GM18858 (cell line): ENCODE data around the gene GRHL3.

ENCODE experiments used
- ATAC-seq: cut with Tn5 transposase; IDR thresholded peaks from one replicate; pipeline ENCODE4 v1.9.1; 2021; ENCODE audit not compliant: unreplicated experiment

Gene GRHL3

GRCh38 chr1:24366707-24367106, 47.5 kb downstream of the GRHL3 start:
- ATAC-seq = no peak

- no peak for ATAC-seq
Observed at GRCh38 chr1:24369199-24369598, 50.0 kb downstream of the GRHL3 start.

DNA sequence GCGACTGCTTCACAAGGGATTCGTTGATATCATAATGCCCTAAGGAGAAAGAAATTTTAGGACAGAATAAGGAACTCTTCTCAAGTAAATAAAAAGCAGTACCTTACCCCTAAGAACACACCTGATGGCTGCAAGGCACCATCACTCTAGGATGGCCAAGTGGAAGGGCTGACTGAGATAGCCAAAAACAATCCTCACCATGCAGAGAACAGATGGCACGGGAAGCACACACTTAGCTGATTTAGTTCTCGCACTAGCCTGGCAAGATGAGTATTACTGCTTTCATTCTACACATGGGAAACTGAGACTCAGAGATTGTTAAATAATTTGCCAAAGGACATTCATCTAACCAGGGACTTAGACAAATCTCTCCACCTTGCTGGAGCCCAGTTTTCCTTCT, 50.6 kb downstream of the GRHL3 start:
- no peak for ATAC-seq

DNA sequence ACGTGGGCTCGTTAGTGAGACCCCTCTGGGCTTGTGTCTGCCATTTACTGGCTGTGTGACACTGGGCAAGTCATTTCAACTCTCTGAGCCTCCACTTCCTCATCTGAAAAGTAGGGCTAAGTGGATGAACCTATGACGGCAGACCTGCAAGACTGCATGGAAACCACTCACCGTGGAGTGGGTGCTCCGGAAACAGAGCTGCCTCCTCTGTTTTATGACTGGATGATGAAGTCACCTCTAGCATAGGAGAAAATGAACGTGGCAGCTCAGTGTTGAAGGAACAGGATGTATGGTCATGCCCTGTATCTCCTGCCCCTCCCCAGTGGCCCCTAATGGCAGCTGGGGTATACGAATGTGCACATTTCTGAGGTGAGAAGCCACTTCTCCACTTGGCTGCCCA, 53.9 kb downstream of the GRHL3 start:
- no peak for ATAC-seq

DNA sequence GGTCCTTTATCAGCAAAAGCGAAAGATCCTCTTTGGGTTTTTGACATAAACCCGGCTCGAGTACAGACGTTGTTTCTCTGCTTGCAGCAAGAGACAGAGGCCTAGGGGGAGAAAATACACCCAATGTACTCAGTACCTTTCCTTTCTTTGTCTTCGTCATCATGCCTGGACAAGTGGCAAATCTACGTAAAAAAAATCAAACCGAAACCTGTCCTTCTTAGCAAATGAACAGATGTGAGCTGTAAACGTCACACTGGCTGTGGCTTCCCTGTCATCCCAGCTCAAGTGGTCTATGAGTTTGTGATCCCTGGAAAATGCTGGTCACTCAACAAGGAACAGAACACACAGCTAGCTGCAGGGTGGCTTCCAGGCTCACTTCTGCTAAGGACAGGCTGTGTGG, 54.6 kb downstream of the GRHL3 start:
- no peak for ATAC-seq

GRCh38 chr1:24374891-24375786, 56.0 kb downstream of the GRHL3 start:
- no peak for ATAC-seq

DNA sequence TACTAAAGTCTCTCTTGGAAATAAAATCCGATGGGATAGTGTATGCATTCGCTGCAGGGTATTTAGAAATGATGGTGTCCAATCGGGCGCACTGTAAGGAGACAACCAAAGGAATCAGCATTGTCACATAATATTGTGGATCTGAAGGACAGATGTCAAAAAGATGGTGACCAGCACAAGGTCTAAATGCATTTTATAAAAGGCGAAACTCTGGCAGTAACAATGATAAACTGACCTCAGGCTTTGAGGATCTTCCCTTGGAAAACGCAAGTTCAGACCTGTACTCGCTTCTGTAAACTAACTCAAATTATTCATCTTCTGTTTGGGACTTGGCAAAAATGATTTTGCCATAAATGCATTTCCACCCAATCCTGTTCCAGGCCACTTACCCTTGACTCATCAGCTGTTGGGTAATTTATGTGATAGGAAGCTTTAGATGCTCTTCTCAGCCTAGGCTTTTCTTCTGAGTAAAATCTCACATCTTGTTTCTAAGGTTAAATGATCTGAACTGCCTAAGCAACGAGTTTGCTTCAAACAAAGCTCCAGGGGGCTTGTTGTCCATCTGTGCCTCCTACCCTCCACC, 60.7 kb downstream of the GRHL3 start:
- ATAC-seq = no peak

DNA sequence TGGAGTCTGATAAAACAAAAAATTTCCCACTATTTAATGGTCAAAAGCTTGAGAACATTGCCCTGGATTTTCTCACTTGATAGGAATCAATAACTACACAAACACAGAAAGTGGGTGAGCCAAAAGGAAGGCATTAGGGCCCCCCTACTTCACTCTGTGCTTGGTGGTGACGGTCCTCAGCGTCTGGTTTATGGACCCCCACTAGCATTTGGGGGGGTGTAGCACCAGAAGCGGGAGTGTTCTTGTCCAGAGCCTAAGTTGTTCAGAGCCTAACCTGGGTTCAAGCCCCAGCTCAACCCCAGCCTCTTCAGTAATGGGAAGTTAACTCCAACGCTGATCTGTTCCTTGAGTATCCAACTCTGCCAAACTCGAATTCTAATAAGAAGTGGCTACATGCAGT, 61.4 kb downstream of the GRHL3 start:
- ATAC-seq = no peak

DNA sequence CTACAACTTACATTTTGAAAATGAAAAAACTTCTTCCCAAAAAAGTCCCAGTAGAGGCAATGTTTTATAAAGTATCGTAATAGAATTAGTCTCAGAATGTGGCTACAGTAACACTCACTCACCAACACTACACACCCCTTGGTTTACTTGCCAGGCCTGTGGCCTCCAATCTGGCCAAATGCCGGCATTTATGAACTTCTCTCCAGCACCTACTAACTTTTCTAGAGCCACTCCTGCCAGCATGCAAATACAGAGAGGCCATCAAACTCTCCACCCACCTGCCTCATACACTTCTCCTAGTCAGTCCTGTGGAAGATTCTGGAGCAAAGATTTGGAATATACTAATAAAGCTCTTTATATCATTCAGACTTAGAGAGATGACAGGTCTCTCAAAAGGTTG, 62.1 kb downstream of the GRHL3 start:
- no peak for ATAC-seq

DNA sequence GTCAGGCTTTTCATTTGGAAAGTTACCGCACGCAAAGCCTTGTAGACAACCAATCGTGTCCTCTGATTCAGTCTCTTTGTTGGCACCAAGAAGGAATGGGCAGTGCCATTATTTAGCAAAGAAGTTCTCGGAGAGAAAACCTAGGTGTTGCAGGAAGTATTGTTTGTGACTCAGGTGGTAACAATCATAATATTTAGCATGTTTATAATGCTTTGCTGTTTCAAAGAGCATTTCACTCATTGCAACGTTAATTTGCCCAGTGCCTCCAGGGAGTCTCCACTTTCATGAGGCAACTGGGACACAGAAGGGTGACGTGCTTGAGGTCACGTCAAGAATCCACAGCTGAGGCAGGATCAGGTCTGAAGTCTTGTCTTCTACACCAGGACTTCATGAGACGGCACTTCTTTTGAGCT, 63.0 kb downstream of the GRHL3 start:
- ATAC-seq = no peak

DNA sequence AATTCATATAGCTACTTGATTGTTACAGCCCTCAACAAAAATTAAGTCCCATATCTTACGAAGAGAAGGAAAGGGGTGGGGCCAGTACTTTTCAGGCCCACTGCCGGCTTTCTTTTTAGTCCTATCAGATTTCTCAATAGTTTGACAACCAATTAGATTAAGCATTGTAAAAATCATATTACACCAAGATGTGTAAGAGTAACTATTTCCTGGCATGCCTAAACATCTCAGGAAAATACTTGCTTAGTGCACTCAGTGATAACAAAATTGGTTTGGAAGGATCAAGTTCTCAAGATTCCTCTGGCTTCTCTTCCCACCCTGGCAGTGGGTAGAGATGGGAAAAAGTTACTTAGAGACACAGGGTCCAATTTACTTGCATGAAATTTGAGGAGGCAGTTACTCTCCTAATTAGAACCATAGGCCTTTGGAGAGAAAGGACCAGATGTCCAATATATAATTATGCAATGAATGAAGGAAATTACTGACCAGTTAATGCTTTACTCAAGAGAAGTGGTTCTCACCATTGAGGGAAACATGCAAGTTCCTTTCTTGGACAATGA, 64.3 kb downstream of the GRHL3 start:
- ATAC-seq = no peak

DNA sequence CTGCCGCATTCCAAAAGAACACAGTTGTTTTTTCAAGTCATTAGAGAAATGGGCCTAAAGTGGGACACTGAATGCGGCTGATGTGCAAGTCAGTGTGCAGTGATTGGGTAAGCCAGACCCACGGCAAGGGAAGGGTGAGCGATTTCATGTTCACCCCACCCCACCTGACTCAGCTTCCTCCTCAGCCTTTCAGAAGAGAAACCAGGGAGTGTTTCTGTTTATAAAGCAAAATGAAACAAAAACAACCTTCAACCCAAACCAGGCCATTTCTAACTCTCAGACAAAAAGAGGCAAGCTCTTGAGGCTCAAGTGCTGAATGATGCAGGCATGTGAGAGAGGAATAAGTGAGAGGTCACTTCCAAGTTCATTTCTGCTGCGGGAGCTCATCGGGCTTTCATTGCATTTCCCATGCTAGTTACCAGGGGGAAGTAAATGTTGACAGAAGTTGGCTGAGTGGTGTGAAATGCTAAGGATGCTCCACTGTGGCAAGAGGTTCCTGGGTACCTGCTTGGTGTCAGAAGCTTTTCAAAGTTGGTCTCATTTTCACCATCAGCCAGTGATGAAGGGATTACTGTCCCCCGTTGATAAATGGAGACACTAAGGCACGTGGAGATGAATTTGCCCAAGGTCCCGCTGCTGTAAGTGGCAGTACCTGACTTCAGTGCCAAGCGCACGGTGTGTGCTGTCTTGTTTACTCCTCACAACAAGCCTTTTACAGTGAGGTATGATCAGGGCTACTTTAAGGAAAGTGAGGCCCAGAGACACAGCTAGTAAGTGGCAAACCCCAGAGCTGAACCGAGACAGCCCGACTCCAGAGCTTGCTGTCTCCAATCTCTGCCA, 65.3 kb downstream of the GRHL3 start:
- no peak for ATAC-seq

GRCh38 chr1:24385160-24385940, 66.2 kb downstream of the GRHL3 start:
- no peak for ATAC-seq

DNA sequence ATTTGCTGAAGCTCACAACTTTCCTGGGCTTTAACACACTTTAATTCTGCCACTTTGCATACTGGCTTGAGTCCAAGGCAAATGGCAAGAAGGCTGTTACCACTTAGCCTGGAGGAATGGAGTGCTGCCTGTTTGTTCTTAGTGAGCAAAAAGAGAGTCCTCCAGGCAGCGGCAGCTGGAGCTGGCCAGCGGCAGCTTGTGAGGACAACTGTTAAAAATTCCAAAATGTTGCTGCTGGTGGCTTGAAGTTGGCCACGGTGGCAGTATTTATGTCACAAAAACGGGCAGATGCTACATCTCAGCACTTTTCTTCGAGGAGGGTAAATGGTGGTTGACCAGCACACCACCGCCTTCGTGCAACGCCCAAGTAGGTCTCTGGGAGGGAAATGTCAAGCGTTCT, 67.1 kb downstream of the GRHL3 start:
- no peak for ATAC-seq

DNA sequence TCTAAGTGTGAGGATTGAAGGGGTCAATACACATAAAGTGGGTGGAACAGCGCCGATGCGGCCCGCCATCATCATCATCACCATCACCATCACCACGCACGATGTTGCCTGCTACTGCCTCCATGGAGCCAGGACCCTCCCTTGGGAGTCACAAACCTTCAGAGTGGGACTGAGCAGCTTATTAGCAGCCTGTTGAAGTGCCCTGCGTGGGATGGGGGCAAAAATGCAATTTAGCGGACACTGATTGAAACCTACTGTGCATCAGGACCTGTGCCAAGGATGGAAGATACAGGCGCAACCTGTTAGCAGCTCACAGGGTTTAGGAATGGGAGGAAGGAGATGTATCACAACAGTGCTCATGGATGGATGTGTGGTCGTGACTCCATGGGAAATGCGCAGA, 67.8 kb downstream of the GRHL3 start:
- ATAC-seq = no peak

DNA sequence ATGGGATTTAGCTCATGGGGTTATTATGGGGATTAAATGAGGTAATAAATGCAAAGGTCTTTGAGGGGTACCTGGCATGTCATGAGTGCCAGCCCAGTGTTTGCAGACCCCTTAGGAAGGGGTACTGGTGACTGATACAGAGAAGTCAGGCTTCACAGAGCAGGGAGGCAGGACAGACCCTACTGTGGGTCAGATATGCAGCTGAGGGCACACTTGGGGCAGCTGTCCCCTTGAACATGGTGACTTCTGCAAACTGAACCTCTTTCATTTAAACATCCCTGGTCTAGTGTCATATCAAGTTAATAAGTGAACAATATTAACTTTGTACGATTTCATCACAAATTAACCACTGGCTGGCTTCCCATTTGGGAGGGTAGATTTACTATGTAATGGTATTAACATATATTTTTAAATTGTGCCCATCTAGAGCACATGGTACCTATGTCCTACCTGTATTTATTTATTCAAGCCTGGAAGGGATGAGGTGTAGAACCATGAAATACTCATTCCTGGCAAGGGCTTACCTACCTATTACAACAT, 68.5 kb downstream of the GRHL3 start:
- no peak for ATAC-seq

DNA sequence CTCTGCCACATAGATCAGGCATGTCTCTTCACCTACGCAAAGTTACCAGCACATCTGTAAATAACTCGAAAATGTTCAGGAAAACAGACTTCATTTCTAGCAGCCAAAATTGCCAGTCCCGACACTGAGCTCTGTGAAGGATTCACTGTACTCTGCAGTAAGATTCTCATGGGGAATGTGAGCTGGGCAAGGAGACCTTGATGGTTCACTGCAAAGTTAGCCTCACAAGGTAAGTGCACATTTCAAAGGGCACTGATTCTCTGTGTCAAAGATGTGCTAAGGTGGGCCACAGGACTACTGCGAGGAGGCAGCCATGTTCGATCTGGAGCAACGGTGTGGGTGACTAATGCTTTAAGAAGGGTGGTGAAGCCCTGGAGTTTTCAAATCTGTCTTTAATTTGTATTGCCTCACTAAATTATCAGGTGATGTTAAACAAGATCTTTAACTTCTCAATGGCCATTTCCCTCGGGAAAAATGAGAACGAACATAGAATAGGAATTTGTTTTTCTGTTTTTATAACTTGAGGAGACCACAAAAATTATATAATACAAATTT, 69.3 kb downstream of the GRHL3 start:
- no peak for ATAC-seq

- ATAC-seq = no peak
Observed at GRCh38 chr1:24389231-24389678, 70.1 kb downstream of the GRHL3 start.

DNA sequence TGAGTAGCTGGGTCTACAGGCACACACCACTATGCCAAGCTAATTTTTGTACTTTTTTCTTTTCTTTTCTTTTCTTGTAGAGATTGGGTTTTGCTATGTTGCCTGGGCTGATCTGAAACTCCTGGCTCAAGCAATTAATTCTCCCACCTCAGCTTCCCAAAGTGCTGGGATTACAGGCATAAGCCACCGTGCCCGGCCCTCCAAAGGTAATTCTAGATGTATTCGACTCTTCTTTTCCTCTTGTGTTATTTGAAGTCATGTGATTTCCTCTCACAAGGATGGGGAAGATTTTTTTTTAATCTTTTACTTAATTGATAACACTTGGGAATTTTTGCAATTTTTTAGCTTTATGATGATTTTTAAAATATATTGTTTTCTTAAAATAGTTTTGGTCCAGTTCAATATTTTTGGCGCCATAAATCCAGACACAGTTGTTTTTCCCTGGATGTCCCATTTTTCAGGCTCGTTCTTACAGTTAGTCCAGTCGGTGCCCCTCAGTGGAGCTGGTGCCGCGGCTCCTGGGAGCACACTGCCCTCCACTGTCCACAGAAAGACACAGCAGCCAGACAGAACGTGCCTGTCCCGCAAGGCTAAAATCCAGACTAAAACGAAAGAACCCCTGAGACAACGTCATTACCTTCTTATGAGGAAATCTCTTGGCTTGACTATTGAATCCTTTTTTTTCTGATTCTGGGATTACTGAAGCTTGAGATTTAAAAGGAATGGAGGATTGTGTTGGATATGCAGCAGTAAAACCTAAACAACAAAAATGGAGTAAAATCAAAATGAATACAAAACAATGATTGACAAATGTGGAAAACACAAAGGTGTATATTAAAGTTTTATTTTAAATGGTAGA, 72.0 kb downstream of the GRHL3 start:
- peak; percentile 29 for ATAC-seq
